Mesothelial cell of epicardium (in vitro differentiated cells): ENCODE data around the gene MYOF. TPM values are rescaled to one million over a fixed set of nuclear protein-coding genes. Genes with fewer than 3 reads are reported as not detected.

Source experiments
- DNase-seq, 2 experiments: peaks; one replicate each; pipeline ENCODE4 v3.0.0; 2021; ENCODE audit warnings: low spot score in 2 of 2; ENCODE audit not compliant: unreplicated experiment in 2 of 2
- H3K27ac Mint-ChIP-seq: 2 replicates; pipeline ENCODE4 v1.8.0; 2021; ENCODE audit warnings: mixed read lengths
- H3K27me3 Mint-ChIP-seq: 2 replicates; pipeline ENCODE4 v1.8.0; 2021; ENCODE audit warnings: low read depth, mixed read lengths
- H3K36me3 Mint-ChIP-seq: 2 replicates; pipeline ENCODE4 v1.8.0; 2021; ENCODE audit warnings: mixed read lengths
- H3K4me1 Mint-ChIP-seq: 2 replicates; pipeline ENCODE4 v1.8.0; 2021; ENCODE audit warnings: mixed read lengths
- H3K4me3 Mint-ChIP-seq: 2 replicates; pipeline ENCODE4 v1.8.0; 2021; ENCODE audit warnings: mild to moderate bottlenecking, moderate library complexity, mixed read lengths
- H3K9me3 Mint-ChIP-seq: 2 replicates; pipeline ENCODE4 v1.8.0; 2021; ENCODE audit warnings: mixed read lengths
- total RNA-seq: library from RNA; stranded (reverse); gene quantifications from 3 replicates; pipeline ENCODE4 v1.2.1, GENCODE V29; 2021
- TF ChIP-seq, protein P1 (sequence below): fragments of 200-600 bp; sonication (generic); IDR thresholded peaks from one replicate; pipeline ENCODE4 v1.5.0; 2021; ENCODE audit warnings: antibody characterized with exemption; ENCODE audit not compliant: unreplicated experiment

Gene MYOF
- total RNA-seq, 1 donor from 2014 or later: 56.0 TPM

DNA sequence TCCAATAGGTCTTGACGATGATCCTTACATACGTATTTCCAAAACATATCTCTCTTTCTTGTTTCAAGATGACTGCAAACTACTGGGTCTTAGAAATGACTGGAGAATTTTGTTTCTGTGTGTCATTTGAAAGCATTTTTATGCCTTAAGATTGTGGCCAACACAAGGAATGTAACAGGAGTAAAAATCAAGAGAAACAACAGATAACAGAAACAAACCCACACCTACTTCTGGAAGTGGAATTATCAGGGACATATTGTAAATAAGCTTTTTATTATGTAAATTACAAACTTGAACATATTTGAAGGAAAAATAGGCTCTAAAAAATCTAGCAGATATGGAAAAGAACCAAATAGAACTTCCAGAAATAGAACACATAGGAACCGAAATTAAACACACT lies 212.9 kb downstream of the MYOF start:
- DNase-seq: no peak
- TF ChIP-seq, protein P1, sequence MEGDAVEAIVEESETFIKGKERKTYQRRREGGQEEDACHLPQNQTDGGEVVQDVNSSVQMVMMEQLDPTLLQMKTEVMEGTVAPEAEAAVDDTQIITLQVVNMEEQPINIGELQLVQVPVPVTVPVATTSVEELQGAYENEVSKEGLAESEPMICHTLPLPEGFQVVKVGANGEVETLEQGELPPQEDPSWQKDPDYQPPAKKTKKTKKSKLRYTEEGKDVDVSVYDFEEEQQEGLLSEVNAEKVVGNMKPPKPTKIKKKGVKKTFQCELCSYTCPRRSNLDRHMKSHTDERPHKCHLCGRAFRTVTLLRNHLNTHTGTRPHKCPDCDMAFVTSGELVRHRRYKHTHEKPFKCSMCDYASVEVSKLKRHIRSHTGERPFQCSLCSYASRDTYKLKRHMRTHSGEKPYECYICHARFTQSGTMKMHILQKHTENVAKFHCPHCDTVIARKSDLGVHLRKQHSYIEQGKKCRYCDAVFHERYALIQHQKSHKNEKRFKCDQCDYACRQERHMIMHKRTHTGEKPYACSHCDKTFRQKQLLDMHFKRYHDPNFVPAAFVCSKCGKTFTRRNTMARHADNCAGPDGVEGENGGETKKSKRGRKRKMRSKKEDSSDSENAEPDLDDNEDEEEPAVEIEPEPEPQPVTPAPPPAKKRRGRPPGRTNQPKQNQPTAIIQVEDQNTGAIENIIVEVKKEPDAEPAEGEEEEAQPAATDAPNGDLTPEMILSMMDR: no peak
- Mint-ChIP-seq H3K4me3 (no peak overlapping the region), H3K27ac (no peak overlapping the region), H3K9me3 (peaks cover 18% of the 10 kb centered on the region), H3K27me3 (no peaks in the 10 kb centered on the region), H3K4me1 (peaks cover 6% of the 10 kb centered on the region), H3K36me3 (peaks cover 7% of the 10 kb centered on the region)

DNA sequence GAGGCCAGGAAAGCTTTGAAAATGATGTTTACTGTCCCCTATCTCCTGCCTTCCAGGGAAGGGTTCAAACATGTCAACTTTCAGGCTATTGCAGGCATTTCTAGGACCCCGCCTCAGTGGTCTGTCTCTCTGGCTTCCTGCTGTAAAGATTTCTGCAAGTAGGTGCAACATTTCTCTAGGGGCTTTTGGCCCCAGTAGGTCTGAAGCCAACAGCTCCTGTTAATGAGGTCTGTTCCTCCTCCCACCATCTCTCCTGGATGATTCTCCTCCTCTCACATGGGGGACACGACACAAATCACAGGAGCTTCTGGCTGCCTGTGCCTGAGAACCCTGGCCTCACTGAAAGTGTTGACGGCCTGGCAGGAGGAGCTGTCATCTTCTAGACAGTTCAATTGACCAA lies 214.1 kb downstream of the MYOF start:
- Mint-ChIP-seq H3K27ac (no peak overlapping the region), H3K36me3 (peaks cover 7% of the 10 kb centered on the region), H3K4me3 (no peak overlapping the region), H3K27me3 (no peaks in the 10 kb centered on the region), H3K4me1 (peaks cover 6% of the 10 kb centered on the region), H3K9me3 (peaks cover 18% of the 10 kb centered on the region)
- TF ChIP-seq, protein P1: no peak
- DNase-seq: no peak

DNA sequence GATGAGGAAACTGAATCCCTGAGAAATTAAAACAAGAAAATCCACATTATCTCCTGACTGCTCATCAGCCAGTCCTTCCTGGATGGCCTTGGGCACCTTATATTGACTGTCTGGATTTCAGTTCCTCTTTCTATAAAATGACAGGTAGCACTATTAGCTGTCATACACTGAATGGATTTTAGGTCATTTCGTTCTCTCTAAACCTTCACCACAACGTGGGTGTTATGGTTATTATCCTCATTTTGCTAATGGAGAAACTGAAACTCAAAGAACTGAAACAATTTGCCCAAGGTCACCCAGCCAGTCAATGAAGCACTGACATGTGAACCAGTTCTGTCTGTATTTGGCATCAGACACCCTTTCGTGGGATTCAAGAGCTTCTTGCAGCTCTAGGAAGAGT lies 214.6 kb downstream of the MYOF start:
- H3K4me3 Mint-ChIP-seq: no peak overlapping the region
- H3K36me3 Mint-ChIP-seq: peaks cover 7% of the 10 kb centered on the region
- no peak for DNase-seq
- peaks cover 6% of the 10 kb centered on the region for H3K4me1 Mint-ChIP-seq
- H3K27me3 Mint-ChIP-seq: no peaks in the 10 kb centered on the region
- TF ChIP-seq, protein P1: no peak
- H3K27ac Mint-ChIP-seq: no peak overlapping the region
- H3K9me3 Mint-ChIP-seq: peaks cover 18% of the 10 kb centered on the region

DNA sequence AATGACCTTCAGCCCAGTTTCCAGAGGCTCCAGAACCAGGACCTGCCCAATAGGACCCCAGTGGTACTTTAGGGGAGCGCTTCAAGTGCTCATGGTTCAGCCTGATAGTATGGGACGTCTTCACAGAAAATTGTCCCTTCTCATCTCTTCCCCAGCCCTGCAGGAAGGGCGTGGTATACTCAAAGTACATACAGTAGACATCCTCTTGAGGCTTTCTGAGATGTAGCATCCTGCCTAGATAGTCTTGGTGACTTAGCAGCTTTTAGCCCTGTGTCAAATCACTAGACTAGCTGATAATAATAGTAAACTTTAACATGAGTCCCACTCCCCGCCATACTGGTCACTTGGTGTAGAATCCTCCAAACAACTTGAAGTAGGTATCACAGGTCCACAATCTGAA lies 215.3 kb downstream of the MYOF start:
- no peak overlapping the region for H3K27ac Mint-ChIP-seq
- H3K9me3 Mint-ChIP-seq: peaks cover 18% of the 10 kb centered on the region

DNA sequence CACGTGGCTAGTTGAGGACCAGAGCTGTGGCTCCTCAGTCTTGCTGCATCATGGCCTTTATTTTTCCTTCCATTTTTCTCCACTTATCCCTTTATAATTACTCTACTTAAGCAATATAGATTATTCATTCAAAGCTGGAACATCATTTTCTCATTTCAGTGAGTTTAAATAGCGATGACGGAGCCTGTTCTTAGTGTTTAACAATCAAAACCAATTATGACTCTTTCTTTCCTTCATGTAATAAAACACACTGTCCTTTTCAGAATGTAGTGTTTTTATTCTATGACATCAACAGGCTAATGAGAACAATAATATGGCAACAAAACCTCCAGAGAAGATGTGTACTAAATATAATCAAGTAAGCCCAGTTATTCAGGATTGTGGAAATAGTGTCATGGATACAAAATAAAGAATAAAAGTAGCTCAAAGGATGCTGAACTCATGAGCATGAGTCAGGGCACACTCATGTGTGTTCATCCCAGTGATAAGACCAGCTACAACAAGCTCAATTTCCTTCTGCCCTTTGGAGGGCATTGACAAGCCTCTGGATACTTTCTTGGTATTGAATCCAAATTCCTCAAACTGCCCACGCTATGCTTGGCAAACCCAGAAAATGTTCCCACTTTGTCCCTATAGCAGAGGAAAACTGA lies 220.0 kb downstream of the MYOF start:
- Mint-ChIP-seq H3K4me1 (peaks cover 1% of the 10 kb centered on the region), H3K27me3 (no peaks in the 10 kb centered on the region), H3K27ac (no peak overlapping the region), H3K9me3 (no peaks in the 10 kb centered on the region), H3K36me3 (no peaks in the 10 kb centered on the region), H3K4me3 (no peak overlapping the region)
- TF ChIP-seq, protein P1: no peak
- DNase-seq: no peak

More for the DNA sequence above, 215.3 kb downstream of the MYOF start:
- Mint-ChIP-seq H3K36me3 (peaks cover 7% of the 10 kb centered on the region), H3K27me3 (no peaks in the 10 kb centered on the region), H3K4me1 (peaks cover 6% of the 10 kb centered on the region), H3K4me3 (no peak overlapping the region)
- TF ChIP-seq, protein P1: no peak
- DNase-seq: no peak
